Skeletal muscle satellite cell (primary cell): ENCODE data around the gene HIC1.
A peak's percentile ranks its signal among the peaks of the same experiment; 100 is the strongest.

Source experiments
- H3K27me3 ChIP-seq: 2 replicates; pipeline ENCODE4 v1.7.0; 2013; ENCODE audit warnings: low read length; ENCODE audit not compliant: control insufficient read depth, insufficient read depth
- H3K36me3 ChIP-seq: 2 replicates; pipeline ENCODE4 v1.7.0; 2013; ENCODE audit warnings: mild to moderate bottlenecking, control low read depth, low read length; ENCODE audit not compliant: insufficient read depth
- H3K4me1 ChIP-seq: 2 replicates; pipeline ENCODE4 v1.7.0; 2013; ENCODE audit warnings: low read length; ENCODE audit not compliant: control insufficient read depth, insufficient read depth
- H3K4me2 ChIP-seq: 2 replicates; pipeline ENCODE4 v1.7.0; 2013; ENCODE audit warnings: mild to moderate bottlenecking, low read length
- H3K4me3 ChIP-seq: 2 replicates; pipeline ENCODE4 v1.7.0; 2013; ENCODE audit warnings: low read length
- H3K9ac ChIP-seq: 2 replicates; pipeline ENCODE4 v1.7.0; 2013; ENCODE audit warnings: mild to moderate bottlenecking, low read depth, low read length, moderate library complexity
- H3K9me3 ChIP-seq: replicated peaks from 2 replicates; pipeline ENCODE4 v1.7.0; 2013; ENCODE audit warnings: mild to moderate bottlenecking, control low read depth, low read length

The HIC1 gene

GRCh38 chr17:2064980-2065785, 10.3 kb downstream of the HIC1 start:
- no peak overlapping the region for H3K4me3 ChIP-seq
- H3K4me1 ChIP-seq, result peaks cover 54% of the 10 kb centered on the region
- H3K27me3 ChIP-seq, result no peaks in the 10 kb centered on the region
- no peak overlapping the region for H3K4me2 ChIP-seq
- H3K36me3 ChIP-seq, result peaks cover 32% of the 10 kb centered on the region
- peak overlapping the region; percentile 4 for H3K9ac ChIP-seq
- H3K9me3 ChIP-seq, result no peaks in the 10 kb centered on the region

GRCh38 chr17:2065949-2066400, 11.1 kb downstream of the HIC1 start:
- Histone ChIP-seq H3K9me3 (no peaks in the 10 kb centered on the region), H3K4me2 (no peak overlapping the region), H3K36me3 (peaks cover 28% of the 10 kb centered on the region), H3K4me3 (no peak overlapping the region), H3K4me1 (peaks cover 62% of the 10 kb centered on the region), H3K9ac (peak overlapping the region; percentile 4), H3K27me3 (no peaks in the 10 kb centered on the region)

GRCh38 chr17:2067048-2067561, 12.2 kb downstream of the HIC1 start:
- Histone ChIP-seq H3K9me3 (no peaks in the 10 kb centered on the region), H3K36me3 (peaks cover 29% of the 10 kb centered on the region), H3K27me3 (no peaks in the 10 kb centered on the region), H3K4me3 (no peak overlapping the region), H3K4me1 (peaks cover 72% of the 10 kb centered on the region), H3K4me2 (no peak overlapping the region), H3K9ac (peak overlapping the region; percentile 43)

- Histone ChIP-seq H3K4me3 (no peak overlapping the region), H3K9ac (peak overlapping the region; percentile 43), H3K4me1 (peaks cover 72% of the 10 kb centered on the region), H3K36me3 (peaks cover 29% of the 10 kb centered on the region), H3K4me2 (no peak overlapping the region), H3K27me3 (no peaks in the 10 kb centered on the region), H3K9me3 (no peaks in the 10 kb centered on the region)
These were observed 12.7 kb downstream of the HIC1 start for GRCh38 chr17:2067608-2068024.

- H3K4me1 ChIP-seq, result peaks cover 68% of the 10 kb centered on the region
- H3K4me3 ChIP-seq, result peak overlapping the region; percentile 0
- peak overlapping the region; percentile 11 for H3K4me2 ChIP-seq
- no peaks in the 10 kb centered on the region for H3K27me3 ChIP-seq
- H3K36me3 ChIP-seq, result peaks cover 29% of the 10 kb centered on the region
- H3K9ac ChIP-seq, result peak overlapping the region; percentile 43
- no peaks in the 10 kb centered on the region for H3K9me3 ChIP-seq
These were observed 13.2 kb downstream of the HIC1 start for GRCh38 chr17:2068031-2068518.

GRCh38 chr17:2068519-2069051, 13.7 kb downstream of the HIC1 start:
- Histone ChIP-seq H3K36me3 (peaks cover 27% of the 10 kb centered on the region), H3K27me3 (no peaks in the 10 kb centered on the region), H3K4me1 (peaks cover 65% of the 10 kb centered on the region), H3K9me3 (no peaks in the 10 kb centered on the region), H3K4me2 (peak overlapping the region; percentile 11), H3K4me3 (peak overlapping the region; percentile 0), H3K9ac (peak overlapping the region; percentile 43)

- Histone ChIP-seq H3K27me3 (no peaks in the 10 kb centered on the region), H3K4me3 (no peak overlapping the region), H3K9me3 (no peaks in the 10 kb centered on the region), H3K4me2 (no peak overlapping the region), H3K9ac (peak overlapping the region; percentile 57), H3K4me1 (peaks cover 67% of the 10 kb centered on the region), H3K36me3 (peaks cover 11% of the 10 kb centered on the region)
These were observed 15.5 kb downstream of the HIC1 start for GRCh38 chr17:2070241-2071023.

GRCh38 chr17:2071024-2071385, 16.1 kb downstream of the HIC1 start:
- Histone ChIP-seq H3K9ac (peak overlapping the region; percentile 57), H3K4me1 (peaks cover 67% of the 10 kb centered on the region), H3K9me3 (no peaks in the 10 kb centered on the region), H3K27me3 (no peaks in the 10 kb centered on the region), H3K4me3 (no peak overlapping the region), H3K4me2 (no peak overlapping the region), H3K36me3 (peaks cover 10% of the 10 kb centered on the region)

- peak overlapping the region; percentile 57 for H3K9ac ChIP-seq
- H3K36me3 ChIP-seq, result peaks cover 15% of the 10 kb centered on the region
These were observed 16.8 kb downstream of the HIC1 start for GRCh38 chr17:2071455-2072281.

GRCh38 chr17:2074919-2075318, 20.0 kb downstream of the HIC1 start:
- Histone ChIP-seq H3K9me3 (no peaks in the 10 kb centered on the region), H3K4me1 (peaks cover 35% of the 10 kb centered on the region), H3K9ac (no peak overlapping the region), H3K4me3 (no peak overlapping the region), H3K27me3 (no peaks in the 10 kb centered on the region), H3K36me3 (peaks cover 23% of the 10 kb centered on the region), H3K4me2 (no peak overlapping the region)

More at GRCh38 chr17:2071455-2072281, 16.8 kb downstream of the HIC1 start:
- no peaks in the 10 kb centered on the region for H3K9me3 ChIP-seq
- no peak overlapping the region for H3K4me3 ChIP-seq
- H3K4me2 ChIP-seq, result peak overlapping the region; percentile 51
- H3K27me3 ChIP-seq, result no peaks in the 10 kb centered on the region
- peaks cover 60% of the 10 kb centered on the region for H3K4me1 ChIP-seq
